ENCODE results near the gene GRID1.

DNA sequence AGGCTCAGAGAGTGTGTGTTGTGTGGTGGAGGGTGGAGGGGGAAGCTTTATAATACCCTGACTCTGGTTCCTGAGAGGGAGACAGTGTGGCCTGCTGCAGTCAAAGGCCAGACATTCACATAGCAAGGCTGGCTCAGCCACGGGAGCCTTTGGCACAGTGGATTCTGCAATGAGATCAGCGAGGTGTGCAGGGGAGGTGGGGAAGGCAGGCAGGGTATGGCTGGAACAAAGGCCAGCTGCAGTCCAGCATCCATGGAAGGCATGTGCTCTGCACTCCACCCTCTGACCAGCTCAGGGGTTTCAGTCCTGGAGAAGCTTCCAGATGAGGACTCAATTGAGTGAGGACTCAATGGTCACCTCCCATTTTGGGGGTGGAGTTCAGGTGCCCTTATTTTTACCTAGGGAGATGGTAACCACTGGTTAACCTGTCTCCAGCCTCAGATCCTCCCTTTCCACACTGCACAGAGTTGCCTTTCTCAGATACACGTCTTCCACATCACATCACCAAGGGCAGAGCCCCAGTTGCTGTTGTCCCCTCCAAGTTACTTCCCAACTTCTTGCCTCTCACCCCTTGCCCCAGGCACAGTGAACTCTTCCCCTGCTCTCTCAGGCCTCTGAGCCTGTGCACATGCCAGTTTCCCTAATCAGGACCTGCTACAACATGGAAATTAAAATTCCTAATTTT is 504.9 kb downstream of the GRID1 start:
- TF ChIP-seq POLR2A (IDR thresholded peaks at IDR 0.05; ENCODE audit: low read length) (no peak), GATA1 (IDR thresholded peaks at IDR 0.05; ENCODE audit: low read depth, low read length) (no peak)

All from erythroblast (primary cell).